ENCODE measurements around the gene GIPC3. TPM values are rescaled to one million over a fixed set of nuclear protein-coding genes. Genes with fewer than 3 reads are reported as not detected.

Gene GIPC3
- polyA plus RNA-seq, 1 of the 3 experiments (the other 2 are of a cell fraction): 0.20 TPM

DNA sequence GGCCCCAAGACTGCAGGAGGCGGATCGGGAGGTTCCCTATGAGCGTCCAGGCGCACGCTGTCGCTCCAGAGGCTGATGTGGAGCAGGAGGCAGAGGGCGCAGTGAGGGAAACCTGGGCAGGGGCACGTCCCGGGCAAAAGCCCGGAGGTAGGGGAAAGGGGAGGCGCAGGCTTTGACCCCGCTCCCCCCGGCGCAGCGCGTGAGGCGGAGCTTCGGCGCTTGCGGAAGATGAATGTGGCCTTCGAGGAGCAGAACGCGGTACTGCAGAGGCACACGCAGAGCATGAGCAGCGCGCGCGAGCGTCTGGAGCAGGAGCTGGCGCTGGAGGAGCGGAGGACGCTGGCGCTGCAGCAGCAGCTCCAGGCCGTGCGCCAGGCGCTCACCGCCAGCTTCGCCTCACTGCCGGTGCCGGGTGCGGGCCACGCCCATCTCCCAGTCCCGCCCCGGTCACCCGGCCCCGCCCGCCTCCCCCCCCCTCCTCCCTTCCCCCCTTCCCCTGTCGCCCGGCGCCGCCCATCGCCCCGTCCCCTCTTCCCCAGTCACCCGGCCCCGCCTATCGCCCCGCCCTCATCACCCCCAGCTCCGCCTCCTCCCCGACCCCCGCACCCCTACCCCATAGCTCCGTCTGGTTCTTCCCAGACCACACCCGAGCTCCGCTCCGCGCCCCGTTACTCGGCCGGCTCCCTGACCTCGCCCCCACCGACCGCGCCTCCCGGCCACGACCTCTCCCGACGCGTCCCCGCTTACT lies 8.4 kb upstream of the GIPC3 start:
- Histone ChIP-seq H3K4me2 (no peak overlapping the region), H3K9ac (no peak overlapping the region), H4K20me1 (ENCODE audit: insufficient read depth) (peaks cover 4% of the 10 kb centered on the region; the same call in 1 of the 2 replicates), H3K79me2 (ENCODE audit: insufficient read depth) (peaks cover 9% of the 10 kb centered on the region), H3K27ac (ENCODE audit: low read depth in 2 of 2, low read length in 1 of 2) (no peak overlapping the region), H3K27me3 (ENCODE audit: insufficient read depth) (no peaks in the 10 kb centered on the region), H3K36me3 (replicated peaks in 1 of 2; ENCODE audit: control insufficient read depth in 1 of 2, insufficient read depth in 2 of 2, low read length in 1 of 2) (peaks cover 6 to 13% of the 10 kb centered on the region in 2 experiments), H3K9me2 (no peaks in the 10 kb centered on the region), H2AFZ (ENCODE audit: low read depth) (no peak overlapping the region), H3K9me3 (no peaks in the 10 kb centered on the region), H3F3A (replicated peaks; ENCODE audit: insufficient read depth) (peaks cover 31% of the 10 kb centered on the region), H3K4me1 (ENCODE audit: control insufficient read depth in 1 of 2, insufficient read depth in 2 of 2, low read depth in 1 of 2, low read length in 1 of 2) (peaks cover 5 to 7% of the 10 kb centered on the region in 2 experiments; a peak in 2 of 4 replicates), H3K4me3 (ENCODE audit: low read depth in 2 of 2, low read length in 1 of 2) (no peak overlapping the region)
- 90% methylated on average over 78 of the region's 78 CpGs for WGBS (ENCODE audit: low lambda C conversion rate)
- POLR2A ChIA-PET: no interaction called here
- peak; percentile 78 for DNase-seq
- CTCF ChIA-PET: interaction anchor here (1.3 to 5.8 kb wide), 2 partner anchors 9 to 32 kb away, joined by 4 to 38 read pairs; partner anchors contain the start of gene GIPC3
- TF ChIP-seq MEF2A (IDR thresholded peaks at IDR 0.05; ENCODE audit: borderline replicate concordance, low read depth) (no peak), RAD21 (IDR thresholded peaks at IDR 0.05; ENCODE audit: low read length) (no peak), EZH2phosphoT487 (IDR thresholded peaks at IDR 0.05; ENCODE audit: borderline replicate concordance, low read depth) (no peak), RFX5 (IDR thresholded peaks at IDR 0.05; ENCODE audit: low read length) (no peak), YY1 (IDR thresholded peaks at IDR 0.05; ENCODE audit: low read depth) (no peak), CHD2 (IDR thresholded peaks at IDR 0.05; ENCODE audit: low read length, partially characterized antibody) (no peak), SMC3 (IDR thresholded peaks at IDR 0.05; ENCODE audit: low read depth, low read length) (no peak), MXI1 (IDR thresholded peaks at IDR 0.05; ENCODE audit: low read depth, low read length) (no peak), NRF1 (IDR thresholded peaks at IDR 0.05; ENCODE audit: low read depth, low read length) (no peak), FOSL2 (IDR thresholded peaks at IDR 0.05; ENCODE audit: borderline replicate concordance, low read depth) (no peak), TCF12 (IDR thresholded peaks at IDR 0.05) (no peak)
- TF ChIP-seq, protein P1, sequence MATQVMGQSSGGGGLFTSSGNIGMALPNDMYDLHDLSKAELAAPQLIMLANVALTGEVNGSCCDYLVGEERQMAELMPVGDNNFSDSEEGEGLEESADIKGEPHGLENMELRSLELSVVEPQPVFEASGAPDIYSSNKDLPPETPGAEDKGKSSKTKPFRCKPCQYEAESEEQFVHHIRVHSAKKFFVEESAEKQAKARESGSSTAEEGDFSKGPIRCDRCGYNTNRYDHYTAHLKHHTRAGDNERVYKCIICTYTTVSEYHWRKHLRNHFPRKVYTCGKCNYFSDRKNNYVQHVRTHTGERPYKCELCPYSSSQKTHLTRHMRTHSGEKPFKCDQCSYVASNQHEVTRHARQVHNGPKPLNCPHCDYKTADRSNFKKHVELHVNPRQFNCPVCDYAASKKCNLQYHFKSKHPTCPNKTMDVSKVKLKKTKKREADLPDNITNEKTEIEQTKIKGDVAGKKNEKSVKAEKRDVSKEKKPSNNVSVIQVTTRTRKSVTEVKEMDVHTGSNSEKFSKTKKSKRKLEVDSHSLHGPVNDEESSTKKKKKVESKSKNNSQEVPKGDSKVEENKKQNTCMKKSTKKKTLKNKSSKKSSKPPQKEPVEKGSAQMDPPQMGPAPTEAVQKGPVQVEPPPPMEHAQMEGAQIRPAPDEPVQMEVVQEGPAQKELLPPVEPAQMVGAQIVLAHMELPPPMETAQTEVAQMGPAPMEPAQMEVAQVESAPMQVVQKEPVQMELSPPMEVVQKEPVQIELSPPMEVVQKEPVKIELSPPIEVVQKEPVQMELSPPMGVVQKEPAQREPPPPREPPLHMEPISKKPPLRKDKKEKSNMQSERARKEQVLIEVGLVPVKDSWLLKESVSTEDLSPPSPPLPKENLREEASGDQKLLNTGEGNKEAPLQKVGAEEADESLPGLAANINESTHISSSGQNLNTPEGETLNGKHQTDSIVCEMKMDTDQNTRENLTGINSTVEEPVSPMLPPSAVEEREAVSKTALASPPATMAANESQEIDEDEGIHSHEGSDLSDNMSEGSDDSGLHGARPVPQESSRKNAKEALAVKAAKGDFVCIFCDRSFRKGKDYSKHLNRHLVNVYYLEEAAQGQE (IDR thresholded peaks at IDR 0.05; ENCODE audit: low read depth, low read length): no peak
- TF ChIP-seq, protein P2, sequence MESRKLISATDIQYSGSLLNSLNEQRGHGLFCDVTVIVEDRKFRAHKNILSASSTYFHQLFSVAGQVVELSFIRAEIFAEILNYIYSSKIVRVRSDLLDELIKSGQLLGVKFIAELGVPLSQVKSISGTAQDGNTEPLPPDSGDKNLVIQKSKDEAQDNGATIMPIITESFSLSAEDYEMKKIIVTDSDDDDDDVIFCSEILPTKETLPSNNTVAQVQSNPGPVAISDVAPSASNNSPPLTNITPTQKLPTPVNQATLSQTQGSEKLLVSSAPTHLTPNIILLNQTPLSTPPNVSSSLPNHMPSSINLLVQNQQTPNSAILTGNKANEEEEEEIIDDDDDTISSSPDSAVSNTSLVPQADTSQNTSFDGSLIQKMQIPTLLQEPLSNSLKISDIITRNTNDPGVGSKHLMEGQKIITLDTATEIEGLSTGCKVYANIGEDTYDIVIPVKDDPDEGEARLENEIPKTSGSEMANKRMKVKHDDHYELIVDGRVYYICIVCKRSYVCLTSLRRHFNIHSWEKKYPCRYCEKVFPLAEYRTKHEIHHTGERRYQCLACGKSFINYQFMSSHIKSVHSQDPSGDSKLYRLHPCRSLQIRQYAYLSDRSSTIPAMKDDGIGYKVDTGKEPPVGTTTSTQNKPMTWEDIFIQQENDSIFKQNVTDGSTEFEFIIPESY (IDR thresholded peaks at IDR 0.05; ENCODE audit: borderline replicate concordance, low read depth): no peak
- TF ChIP-seq, protein P3, sequence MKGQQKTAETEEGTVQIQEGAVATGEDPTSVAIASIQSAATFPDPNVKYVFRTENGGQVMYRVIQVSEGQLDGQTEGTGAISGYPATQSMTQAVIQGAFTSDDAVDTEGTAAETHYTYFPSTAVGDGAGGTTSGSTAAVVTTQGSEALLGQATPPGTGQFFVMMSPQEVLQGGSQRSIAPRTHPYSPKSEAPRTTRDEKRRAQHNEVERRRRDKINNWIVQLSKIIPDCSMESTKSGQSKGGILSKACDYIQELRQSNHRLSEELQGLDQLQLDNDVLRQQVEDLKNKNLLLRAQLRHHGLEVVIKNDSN (IDR thresholded peaks at IDR 0.05; ENCODE audit: borderline replicate concordance, low read depth): no peak

Measured in SK-N-SH (cell line).